A549 (cell line): Measurements from ENCODE around the gene PMEL.

Experiments used
- CHD4 ChIP-seq: fragments of 200-600 bp; sonication (generic); IDR thresholded peaks from 2 replicates; pipeline ENCODE4 v1.6.1; 2016; ENCODE audit warnings: antibody characterized with exemption, mild to moderate bottlenecking, borderline replicate concordance
- EP300 ChIP-seq, 2 experiments: fragments of >200 bp; sonication (Bioruptor Twin); formaldehyde crosslinking; IDR thresholded peaks; 2 replicates in 1 of 2; 3 replicates in 1 of 2; pipeline ENCODE4 v1.6.1; 2016 to 2017
- ESRRA ChIP-seq: fragments of 150-350 bp; IDR thresholded peaks from 2 replicates; pipeline ENCODE4 v1.6.1; 2014; ENCODE audit warnings: mild to moderate bottlenecking, low read length, borderline replicate concordance
- KDM1A ChIP-seq: fragments of 200-600 bp; sonication (generic); IDR thresholded peaks from 2 replicates; pipeline ENCODE4 v1.6.1; 2016; ENCODE audit warnings: low read depth, mild to moderate bottlenecking
- MAFK ChIP-seq: fragments of 450-650 bp; IDR thresholded peaks from 2 replicates; pipeline ENCODE4 v1.6.1; 2014; ENCODE audit not compliant: partially characterized antibody
- POLR2A ChIP-seq: IDR thresholded peaks from 2 replicates; pipeline ENCODE4 v1.6.1; 2012; ENCODE audit warnings: mild to moderate bottlenecking, low read length
- RAD21 ChIP-seq, 2 experiments: fragments of >200 bp in 1 of 2; sonication (Bioruptor Twin) in 1 of 2; formaldehyde crosslinking in 1 of 2; IDR thresholded peaks in 1 of 2; conservative IDR thresholded peaks in 1 of 2; 2 replicates in 1 of 2; 3 replicates in 1 of 2; pipeline ENCODE4 v1.6.1; 2012 to 2018; ENCODE audit warnings: inconsistent platforms in 1 of 2
- SMC3 ChIP-seq: fragments of >200 bp; sonication (Bioruptor Twin); formaldehyde crosslinking; IDR thresholded peaks from 3 replicates; pipeline ENCODE4 v1.6.1; 2018; ENCODE audit warnings: inconsistent platforms
- SREBF2 ChIP-seq: fragments of 450-650 bp; IDR thresholded peaks from 2 replicates; pipeline ENCODE4 v1.6.1; 2014; ENCODE audit warnings: mild to moderate bottlenecking, moderate library complexity
- TF ChIP-seq, protein P1 (sequence below): fragments of >200 bp; sonication (Bioruptor Twin); formaldehyde crosslinking; IDR thresholded peaks from 3 replicates; pipeline ENCODE4 v1.5.1; 2016
- TF ChIP-seq, protein P2 (sequence below): fragments of 450-650 bp; IDR thresholded peaks from 2 replicates; pipeline ENCODE4 v1.6.1; 2014; ENCODE audit warnings: antibody characterized with exemption
- TF ChIP-seq, protein P3 (sequence below): IDR thresholded peaks from 2 replicates; pipeline ENCODE4 v1.6.1; 2012

DNA sequence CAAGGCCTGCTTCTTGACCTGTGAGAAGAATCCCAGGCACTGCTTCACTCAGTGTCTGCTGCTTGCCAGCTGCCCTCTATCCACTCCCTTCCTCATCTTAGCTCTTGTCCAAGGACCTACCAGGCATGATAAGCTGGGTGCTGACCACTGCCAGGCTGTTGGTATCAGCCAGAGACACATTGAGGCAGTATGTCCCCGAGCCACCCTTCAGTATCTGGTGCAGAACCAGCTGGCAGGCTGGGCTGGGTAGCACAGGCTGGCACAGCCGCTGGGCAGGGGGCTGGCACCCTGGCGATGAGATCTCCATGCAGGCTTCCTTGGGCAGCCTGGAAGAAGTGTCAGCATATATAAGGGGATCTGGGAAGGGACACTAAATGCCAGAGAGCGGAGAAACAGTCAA, 10.5 kb downstream of the PMEL start:
- TF ChIP-seq, protein P1, sequence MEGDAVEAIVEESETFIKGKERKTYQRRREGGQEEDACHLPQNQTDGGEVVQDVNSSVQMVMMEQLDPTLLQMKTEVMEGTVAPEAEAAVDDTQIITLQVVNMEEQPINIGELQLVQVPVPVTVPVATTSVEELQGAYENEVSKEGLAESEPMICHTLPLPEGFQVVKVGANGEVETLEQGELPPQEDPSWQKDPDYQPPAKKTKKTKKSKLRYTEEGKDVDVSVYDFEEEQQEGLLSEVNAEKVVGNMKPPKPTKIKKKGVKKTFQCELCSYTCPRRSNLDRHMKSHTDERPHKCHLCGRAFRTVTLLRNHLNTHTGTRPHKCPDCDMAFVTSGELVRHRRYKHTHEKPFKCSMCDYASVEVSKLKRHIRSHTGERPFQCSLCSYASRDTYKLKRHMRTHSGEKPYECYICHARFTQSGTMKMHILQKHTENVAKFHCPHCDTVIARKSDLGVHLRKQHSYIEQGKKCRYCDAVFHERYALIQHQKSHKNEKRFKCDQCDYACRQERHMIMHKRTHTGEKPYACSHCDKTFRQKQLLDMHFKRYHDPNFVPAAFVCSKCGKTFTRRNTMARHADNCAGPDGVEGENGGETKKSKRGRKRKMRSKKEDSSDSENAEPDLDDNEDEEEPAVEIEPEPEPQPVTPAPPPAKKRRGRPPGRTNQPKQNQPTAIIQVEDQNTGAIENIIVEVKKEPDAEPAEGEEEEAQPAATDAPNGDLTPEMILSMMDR = no peak
- TF ChIP-seq ESRRA = no peak
- TF ChIP-seq MAFK = no peak
- no peak for TF ChIP-seq POLR2A
- no peak for TF ChIP-seq CHD4
- TF ChIP-seq, protein P2, sequence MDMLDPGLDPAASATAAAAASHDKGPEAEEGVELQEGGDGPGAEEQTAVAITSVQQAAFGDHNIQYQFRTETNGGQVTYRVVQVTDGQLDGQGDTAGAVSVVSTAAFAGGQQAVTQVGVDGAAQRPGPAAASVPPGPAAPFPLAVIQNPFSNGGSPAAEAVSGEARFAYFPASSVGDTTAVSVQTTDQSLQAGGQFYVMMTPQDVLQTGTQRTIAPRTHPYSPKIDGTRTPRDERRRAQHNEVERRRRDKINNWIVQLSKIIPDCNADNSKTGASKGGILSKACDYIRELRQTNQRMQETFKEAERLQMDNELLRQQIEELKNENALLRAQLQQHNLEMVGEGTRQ = no peak
- TF ChIP-seq RAD21 (conservative IDR thresholded peaks at IDR 0.05 in 1 of 2, IDR thresholded peaks at IDR 0.05 in 1 of 2) = no peak
- TF ChIP-seq, protein P3, sequence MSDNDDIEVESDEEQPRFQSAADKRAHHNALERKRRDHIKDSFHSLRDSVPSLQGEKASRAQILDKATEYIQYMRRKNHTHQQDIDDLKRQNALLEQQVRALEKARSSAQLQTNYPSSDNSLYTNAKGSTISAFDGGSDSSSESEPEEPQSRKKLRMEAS = no peak
- no peak for TF ChIP-seq KDM1A
- no peak for TF ChIP-seq SMC3
- TF ChIP-seq EP300 (IDR thresholded peaks at IDR 0.05) = no peak
- no peak for TF ChIP-seq SREBF2
